GM21447 (cell line): Measurements from ENCODE around the gene LPCAT2.

Experiments
- ATAC-seq: cut with Tn5 transposase; IDR thresholded peaks from one replicate; pipeline ENCODE4 v1.9.1; 2021; ENCODE audit not compliant: unreplicated experiment

LPCAT2 gene

GRCh38 chr16:55540221-55540620 is 31.3 kb downstream of the LPCAT2 start:
- ATAC-seq = no peak

DNA sequence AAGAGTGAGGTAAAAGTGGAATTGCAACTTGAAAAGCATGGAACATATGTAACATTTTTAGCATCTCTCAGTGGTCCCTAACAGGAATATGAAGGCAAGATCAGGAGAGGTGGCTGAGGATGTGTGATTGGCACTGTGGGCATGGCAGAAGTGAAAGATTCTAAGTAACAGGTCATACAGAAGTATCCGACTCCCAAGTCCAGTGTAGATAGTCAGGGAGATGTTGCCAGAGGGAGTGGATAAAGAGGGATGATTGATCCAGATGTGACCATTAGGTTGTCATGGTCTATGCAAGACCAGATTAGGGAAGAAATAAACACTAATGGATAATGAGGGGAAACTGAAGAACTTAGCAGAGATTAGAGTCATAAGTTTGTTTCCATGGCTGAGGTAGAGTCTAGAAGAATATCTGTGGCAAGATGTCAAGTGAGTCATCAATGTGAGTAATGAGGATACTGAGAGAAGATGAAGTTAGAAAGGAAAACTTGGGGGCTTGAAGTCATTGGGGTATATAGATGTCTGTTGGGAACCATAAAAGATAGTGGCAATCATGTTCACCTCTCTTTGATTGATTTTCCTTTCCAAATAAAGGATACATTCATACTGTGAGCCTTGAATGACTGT is 33.7 kb downstream of the LPCAT2 start:
- no peak for ATAC-seq

DNA sequence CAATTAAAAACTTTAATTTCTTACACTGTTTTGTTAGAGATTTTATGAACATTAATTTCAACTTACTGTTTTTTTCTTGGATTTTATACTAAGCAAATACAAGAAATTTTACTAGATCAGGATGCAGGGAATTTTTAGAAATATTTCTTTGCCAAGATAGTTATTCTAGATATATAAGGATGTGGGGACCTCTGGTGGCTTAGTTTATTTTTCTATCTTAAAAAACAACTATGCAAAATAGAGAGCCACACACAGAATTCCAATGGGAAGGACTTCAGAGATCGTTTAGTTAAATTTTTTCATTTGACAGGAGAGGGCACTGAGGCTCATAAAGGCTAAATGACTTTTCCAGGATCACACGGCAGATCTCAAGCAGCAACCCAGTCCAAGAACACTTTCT is 34.6 kb downstream of the LPCAT2 start:
- ATAC-seq = no peak

DNA sequence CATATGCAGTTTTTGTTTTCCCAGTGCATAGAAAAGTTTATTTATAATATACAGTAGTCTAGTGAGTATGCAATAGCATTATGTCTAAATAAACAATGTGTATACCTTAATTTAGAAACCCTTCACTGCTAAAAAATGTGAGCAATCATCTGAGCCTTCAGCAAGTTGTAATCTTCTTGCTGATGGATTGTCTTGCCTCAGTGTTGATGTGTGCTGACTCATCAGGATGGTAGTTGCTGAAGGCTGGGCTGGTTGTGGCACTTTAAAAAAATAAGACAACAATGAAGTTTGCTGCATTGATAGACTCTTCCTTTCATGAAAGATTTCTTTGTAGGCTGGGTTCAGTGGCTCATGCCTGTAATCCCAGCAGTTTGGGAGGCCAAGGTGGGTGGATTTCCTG is 43.7 kb downstream of the LPCAT2 start:
- no peak for ATAC-seq

GRCh38 chr16:55555436-55555835 is 46.6 kb downstream of the LPCAT2 start:
- ATAC-seq = no peak

DNA sequence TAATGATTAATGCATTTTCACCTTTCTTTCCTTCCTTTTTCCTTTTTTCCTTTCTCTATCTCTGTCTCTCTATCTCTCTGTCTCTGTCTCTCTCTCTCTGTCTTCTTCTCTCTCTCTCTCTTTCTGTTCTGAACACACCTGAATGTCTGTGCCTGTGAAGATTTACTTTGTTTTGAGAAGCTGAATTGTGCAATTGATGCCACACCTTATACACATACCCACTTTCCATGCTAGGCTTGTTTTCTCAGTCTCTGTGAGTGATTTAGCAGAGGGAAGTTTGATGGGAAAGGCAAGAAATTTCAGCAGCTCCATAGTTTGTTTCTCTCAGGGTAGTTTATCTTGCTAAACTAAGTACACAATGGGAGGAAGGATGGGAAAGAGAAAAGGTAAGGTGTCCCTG is 48.3 kb downstream of the LPCAT2 start:
- ATAC-seq = no peak

DNA sequence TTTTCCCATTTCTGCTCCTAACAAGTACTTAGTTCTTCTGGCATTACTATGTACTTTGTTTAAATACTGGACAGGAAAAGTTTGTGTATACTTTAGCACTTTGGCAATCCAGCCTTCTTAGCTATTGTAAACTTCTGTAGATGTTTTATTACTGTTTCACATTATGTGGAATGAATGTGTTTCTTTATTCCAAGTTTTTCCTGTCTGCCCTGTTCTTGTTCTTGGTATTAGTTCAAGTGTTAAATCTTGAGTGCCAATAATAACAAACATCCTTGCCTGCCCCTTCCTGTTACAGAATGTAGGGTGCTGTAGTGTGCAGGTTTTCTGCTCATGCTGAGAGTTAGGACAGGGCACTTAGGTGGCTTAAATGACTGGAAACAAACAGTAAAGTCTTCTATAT is 50.4 kb downstream of the LPCAT2 start:
- no peak for ATAC-seq

GRCh38 chr16:55559933-55560516 is 51.2 kb downstream of the LPCAT2 start:
- no peak for ATAC-seq

DNA sequence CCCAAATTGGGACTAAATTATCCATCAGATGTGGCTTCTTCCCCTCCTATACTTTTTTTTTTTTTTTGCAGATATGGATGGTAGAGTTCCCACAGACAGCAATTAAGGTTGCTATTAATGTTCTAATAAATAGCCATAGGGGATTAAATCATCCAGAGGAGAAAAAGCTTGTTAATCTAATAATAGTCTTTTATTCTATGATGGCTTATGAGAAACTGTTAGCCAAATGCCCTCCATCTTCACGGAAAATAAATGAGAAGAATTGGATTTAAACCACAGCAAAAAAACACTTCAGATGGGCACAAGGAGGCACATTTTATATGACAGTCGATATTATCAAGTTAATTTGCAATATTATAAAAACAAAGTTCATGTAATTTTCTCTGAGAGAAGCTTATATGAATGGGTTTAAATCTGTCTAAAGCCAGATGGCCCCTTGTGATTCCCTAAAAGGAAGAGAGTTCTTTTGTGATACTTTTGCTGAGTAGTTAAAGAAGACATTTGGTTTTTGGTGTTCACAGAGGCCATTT is 52.5 kb downstream of the LPCAT2 start:
- no peak for ATAC-seq

DNA sequence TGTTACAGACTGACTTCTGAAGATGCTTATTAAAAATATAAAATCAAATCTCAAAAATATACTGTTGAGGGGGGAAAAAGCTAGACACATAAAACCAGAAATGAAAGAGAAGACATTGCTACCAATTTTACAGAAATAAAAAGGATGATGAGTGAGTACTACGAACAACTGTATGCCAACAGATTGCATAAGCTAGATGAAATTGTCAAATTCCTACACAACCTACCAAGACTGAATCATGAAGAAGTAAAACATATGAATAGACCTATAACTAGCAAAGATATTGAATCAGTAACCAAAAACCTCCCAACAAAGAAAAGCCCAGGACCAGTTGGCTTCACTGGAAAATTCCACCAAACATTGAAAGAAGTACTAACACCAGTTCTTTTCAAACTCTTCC is 54.1 kb downstream of the LPCAT2 start:
- no peak for ATAC-seq

DNA sequence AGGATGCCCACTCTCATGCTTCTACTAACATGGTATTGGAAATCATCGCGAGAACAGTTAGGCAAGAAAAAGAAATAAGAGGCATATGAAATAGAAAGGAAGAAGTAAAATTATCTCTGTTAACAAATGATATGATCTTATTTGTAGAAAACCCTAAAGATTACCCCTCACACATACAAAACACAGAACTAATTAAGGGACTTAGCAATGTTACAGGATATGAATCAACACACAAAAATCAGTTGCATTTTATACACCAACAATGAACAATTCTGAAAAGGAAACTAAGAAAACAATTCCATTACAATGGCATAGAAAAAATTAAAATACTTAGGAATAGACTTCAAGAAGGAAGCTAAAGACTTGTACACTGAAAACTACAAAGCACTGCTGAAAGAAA is 54.9 kb downstream of the LPCAT2 start:
- no peak for ATAC-seq

GRCh38 chr16:55565086-55565485 is 56.2 kb downstream of the LPCAT2 start:
- no peak for ATAC-seq

- ATAC-seq = no peak
Measured at GRCh38 chr16:55566432-55567175, 57.7 kb downstream of the LPCAT2 start, which contains the start of gene CAPNS2. TSS of gene CAPNS2 (plus strand) at chr16:55566684. CDS start at chr16:55566757, 73 bp downstream.

- ATAC-seq = no peak
Measured at GRCh38 chr16:55567382-55567781, 58.5 kb downstream of the LPCAT2 start.

- no peak for ATAC-seq
Measured at GRCh38 chr16:55568207-55568606, 59.3 kb downstream of the LPCAT2 start.

DNA sequence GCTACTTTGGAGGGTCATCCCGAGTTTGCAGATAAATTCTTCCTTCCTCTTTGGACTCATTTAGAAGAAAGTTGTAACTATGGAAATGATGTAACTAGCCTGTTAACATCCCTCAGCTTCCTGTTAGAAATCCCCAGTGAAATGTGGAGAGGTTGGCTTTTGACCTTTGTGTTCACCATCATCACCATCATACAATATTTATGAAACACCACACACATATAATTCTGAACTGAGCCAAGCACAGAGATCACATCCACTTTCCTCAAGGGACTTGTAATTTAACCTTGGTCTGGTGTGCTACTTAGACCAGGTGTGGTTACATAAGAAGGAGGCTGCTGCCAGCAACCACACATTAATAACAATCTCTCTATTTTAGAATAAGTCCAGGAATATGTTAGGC is 60.2 kb downstream of the LPCAT2 start:
- ATAC-seq = no peak

- ATAC-seq = no peak
Measured at GRCh38 chr16:55570159-55570558, 61.3 kb downstream of the LPCAT2 start.

DNA sequence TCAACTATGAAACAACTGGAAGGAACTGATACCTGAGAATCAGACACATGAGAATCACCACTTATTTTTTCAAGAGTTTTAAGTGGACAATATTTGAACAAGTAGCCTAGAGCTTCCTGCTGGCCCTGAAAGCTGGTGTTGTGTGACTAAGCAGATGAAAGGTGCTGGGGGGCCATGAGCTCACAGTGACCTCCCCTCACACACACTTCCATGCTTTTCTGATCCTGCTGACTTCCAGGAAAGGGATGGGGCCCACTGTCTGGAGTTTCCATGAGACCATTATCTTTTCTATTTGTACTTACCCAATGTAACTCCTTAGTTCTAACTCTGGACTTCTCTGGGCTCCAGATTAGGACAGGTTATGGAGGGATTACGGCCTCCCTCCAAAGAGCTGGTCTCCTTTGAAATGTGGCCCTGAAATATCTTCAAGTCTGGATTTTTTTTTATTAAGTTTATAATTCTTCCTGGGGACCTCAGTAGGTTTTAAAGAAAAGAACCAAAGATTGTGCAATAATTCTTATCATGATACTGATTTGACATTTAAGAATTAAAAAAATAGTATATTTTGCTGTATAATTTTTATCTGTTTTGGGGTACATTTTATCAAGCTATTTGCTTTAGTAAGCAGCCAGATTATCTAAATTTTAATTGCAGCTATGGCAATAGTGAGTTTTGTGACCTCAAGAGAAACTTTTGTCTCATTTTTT is 62.5 kb downstream of the LPCAT2 start:
- no peak for ATAC-seq

DNA sequence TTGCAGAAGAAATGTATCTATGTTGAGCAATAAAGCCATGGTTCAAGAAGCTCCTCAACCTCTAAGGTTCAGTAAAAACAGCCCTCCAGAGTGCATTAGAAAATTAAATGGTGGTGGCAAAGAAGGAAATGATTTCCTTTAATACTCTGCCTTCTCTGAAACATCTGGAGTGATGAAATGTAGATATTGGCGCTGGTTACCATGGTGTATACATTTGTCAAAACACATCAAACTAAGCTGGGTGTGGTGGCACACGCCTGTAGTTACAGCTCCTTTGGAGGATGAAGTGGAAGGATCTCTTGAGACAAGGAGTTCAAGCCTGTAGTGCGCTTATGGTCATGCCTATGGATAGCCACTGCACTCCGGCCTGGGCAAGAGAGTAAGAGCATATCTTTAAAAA is 63.6 kb downstream of the LPCAT2 start:
- ATAC-seq = no peak

GRCh38 chr16:55574811-55575210 is 65.9 kb downstream of the LPCAT2 start:
- ATAC-seq = no peak

- ATAC-seq = no peak
Measured at GRCh38 chr16:55575496-55575895, 66.6 kb downstream of the LPCAT2 start.
